DMS114 treated with DMSO at 0.1 percent for 48 hours (cell line): ENCODE measurements around the gene DLX2.

Experiments
- DNase-seq: peaks from one replicate; lab custom pipeline; 2025; ENCODE audit not compliant: unreplicated experiment; lab: John Stamatoyannopoulos, UW

The DLX2 gene

GRCh38 chr2:172056293-172056692, 46.4 kb downstream of the DLX2 start:
- DNase-seq, result no peak

DNA sequence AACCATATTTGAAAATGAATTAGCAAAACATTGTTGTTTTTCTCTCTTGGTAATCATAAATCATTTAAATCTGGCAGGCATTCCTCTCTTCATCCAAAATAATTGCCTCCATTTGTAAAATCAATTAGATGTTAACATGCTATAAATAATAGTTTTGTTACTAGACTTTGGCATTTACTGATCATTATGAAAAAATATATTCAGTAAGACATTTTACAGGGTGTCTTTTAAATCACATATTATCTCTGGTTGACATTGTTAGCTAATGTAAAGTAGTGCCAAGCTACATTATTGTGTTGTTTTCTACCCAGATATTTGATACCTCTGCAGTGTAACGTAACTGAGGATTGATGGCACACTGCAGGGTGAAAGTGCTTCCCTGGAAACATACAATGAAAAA, 49.2 kb downstream of the DLX2 start:
- no peak for DNase-seq

- DNase-seq, result no peak
Measured at GRCh38 chr2:172052000-172052983, 50.4 kb downstream of the DLX2 start.

- no peak for DNase-seq
Measured at GRCh38 chr2:172050479-172051125, 52.1 kb downstream of the DLX2 start.

DNA sequence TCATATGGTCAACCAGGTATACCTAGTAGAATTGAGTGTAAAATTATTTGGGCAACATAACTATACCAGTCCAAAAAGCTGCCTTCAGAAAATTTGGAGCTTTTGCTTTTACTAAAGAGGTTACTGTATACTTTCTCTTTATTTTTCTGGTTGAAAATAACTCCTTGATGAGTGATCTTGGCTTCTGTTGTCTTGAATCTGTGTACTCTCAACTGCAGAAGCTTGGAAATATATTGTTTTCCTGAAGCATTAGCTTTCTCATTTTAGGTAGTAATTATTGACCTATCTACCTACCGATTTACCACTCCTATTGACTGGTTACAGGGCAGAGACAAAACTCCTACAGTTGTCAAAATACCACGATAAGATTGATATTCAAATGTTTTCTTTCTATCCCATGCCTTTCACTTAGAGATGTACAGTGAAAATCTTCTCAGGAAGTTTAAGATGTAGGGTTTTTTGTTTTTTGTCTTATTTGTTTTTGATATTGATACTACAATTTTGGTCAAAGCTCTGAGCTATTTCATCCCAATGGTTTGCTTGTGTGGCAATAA, 53.1 kb downstream of the DLX2 start:
- no peak for DNase-seq
